ENCODE data around the gene ARMH4.

Gene ARMH4

DNA sequence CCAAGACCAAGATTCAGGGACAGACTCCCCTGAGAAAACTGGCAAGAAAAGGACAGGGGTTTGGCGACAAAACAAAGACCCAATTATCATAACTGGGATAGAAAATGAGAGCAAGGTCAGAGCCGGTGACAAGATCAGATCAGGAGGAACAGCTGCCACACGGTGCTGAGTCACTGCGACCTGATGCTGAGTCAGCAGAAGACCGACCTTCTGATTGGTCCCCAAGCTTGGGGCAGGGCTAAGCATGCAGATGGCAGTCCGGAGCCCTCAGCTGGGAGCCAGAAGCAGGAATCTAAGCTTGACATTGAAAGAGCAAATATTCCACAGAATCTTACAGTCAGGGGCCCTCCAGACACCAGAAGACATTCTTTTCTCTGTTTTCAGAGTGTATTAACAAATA is 19.1 kb upstream of the ARMH4 start:
- Histone ChIP-seq H3K9ac (ENCODE audit: low read depth, low read length) (no peak overlapping the region), H3K4me3 (ENCODE audit: low read depth, low read length) (peak overlapping the region; percentile 24), H3K4me1 (ENCODE audit: control insufficient read depth, insufficient read depth, low read length) (peaks cover 10% of the 10 kb centered on the region), H3K27me3 (ENCODE audit: control insufficient read depth, insufficient read depth, low read length) (no peaks in the 10 kb centered on the region), H3K36me3 (ENCODE audit: control insufficient read depth, insufficient read depth, low read length) (no peaks in the 10 kb centered on the region), H3K9me3 (ENCODE audit: control insufficient read depth, insufficient read depth, low read length) (no peaks in the 10 kb centered on the region)

DNA sequence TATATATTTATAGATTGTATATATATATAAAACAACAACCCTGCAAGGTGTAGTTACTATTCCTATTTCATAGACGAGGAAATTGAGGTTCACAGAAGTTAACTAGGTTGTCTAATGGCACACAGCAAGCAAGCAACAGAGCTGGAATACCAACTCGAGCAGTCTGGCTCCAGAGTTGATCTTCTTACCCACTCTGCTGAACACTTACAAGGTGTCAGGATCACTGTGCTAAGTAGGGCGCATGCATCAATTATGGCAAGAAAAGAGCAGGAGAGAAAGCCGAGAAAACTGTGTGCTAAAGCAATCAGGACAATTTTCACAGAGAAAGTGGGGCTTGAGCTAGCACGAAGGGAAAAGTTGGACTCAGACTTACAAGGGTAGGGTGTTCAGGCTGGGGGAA is 15.9 kb upstream of the ARMH4 start:
- H3K9ac ChIP-seq (ENCODE audit: low read depth, low read length), result no peak overlapping the region
- H3K27me3 ChIP-seq (ENCODE audit: control insufficient read depth, insufficient read depth, low read length), result no peaks in the 10 kb centered on the region
- H3K4me3 ChIP-seq (ENCODE audit: low read depth, low read length), result no peak overlapping the region
- H3K36me3 ChIP-seq (ENCODE audit: control insufficient read depth, insufficient read depth, low read length), result no peaks in the 10 kb centered on the region
- no peaks in the 10 kb centered on the region for H3K9me3 ChIP-seq (ENCODE audit: control insufficient read depth, insufficient read depth, low read length)
- peaks cover 10% of the 10 kb centered on the region for H3K4me1 ChIP-seq (ENCODE audit: control insufficient read depth, insufficient read depth, low read length)

DNA sequence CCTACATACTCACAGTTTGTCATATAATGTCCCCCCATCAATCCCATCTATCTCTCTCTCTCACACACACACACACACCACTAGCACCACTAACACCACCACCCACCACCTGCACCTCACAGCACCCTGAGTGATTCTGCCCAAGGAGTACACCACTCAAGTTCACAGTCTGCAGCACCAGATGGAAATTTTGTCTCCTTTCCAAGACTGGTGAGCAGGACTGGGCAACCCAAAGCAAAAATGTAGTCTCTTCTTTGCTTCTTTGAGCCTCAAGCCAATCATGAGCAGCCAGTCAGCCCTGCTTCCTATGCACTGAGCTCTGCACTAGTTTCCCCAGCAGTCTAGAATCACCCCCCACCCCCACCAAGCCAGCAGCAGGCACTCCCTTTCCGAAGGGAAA is 15.0 kb upstream of the ARMH4 start:
- H3K36me3 ChIP-seq (ENCODE audit: control insufficient read depth, insufficient read depth, low read length), result no peaks in the 10 kb centered on the region
- H3K27me3 ChIP-seq (ENCODE audit: control insufficient read depth, insufficient read depth, low read length), result no peaks in the 10 kb centered on the region
- no peak overlapping the region for H3K4me3 ChIP-seq (ENCODE audit: low read depth, low read length)
- no peak overlapping the region for H3K9ac ChIP-seq (ENCODE audit: low read depth, low read length)
- peaks cover 10% of the 10 kb centered on the region for H3K4me1 ChIP-seq (ENCODE audit: control insufficient read depth, insufficient read depth, low read length)
- no peaks in the 10 kb centered on the region for H3K9me3 ChIP-seq (ENCODE audit: control insufficient read depth, insufficient read depth, low read length)

DNA sequence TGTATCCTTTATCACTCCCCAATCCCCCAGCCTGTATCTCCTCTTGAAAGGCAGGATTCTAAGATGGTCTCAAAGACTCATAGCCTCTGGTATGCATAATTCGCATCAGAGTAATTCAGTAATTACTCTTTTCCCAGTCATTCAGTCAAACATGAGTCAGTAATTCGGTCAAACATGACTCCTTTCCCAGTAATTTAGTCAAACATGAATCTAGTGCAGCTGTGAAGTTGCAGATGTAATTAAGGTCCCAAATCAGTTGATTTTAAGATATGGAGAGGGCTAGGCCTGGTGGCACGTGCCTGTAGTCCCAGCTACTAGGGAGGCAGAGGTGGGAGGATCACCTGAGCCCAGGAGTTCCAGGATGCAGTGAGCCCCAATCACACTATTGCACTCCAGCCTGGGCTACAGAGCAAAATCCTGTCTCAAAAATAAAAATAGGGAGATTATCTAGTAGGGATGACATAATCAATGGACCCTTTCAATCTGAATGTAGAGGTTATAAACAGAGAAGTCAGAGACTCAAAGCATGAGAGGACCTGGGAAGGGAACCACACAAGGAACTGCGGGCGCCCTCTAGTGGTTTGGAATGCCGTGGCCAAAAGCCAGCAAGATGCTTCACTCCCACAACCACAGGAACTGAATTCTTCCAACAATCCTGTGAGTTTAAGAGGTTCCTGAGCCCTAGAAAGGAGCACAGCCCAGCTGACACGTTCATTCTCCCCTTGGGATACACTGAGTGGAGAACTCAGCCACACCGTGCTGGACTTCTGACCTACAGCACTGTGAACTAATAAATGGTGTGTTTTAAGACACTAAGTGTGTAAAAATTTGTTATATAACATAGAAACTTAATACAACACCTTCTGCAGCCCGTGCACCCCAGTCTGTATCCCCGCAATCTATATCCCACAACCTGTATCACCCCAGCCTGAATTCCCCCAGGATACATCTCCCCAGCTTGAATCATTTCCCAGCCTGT is 14.3 kb upstream of the ARMH4 start:
- Histone ChIP-seq H3K27me3 (ENCODE audit: control insufficient read depth, insufficient read depth, low read length) (no peaks in the 10 kb centered on the region), H3K36me3 (ENCODE audit: control insufficient read depth, insufficient read depth, low read length) (no peaks in the 10 kb centered on the region), H3K9ac (ENCODE audit: low read depth, low read length) (no peak overlapping the region), H3K4me1 (ENCODE audit: control insufficient read depth, insufficient read depth, low read length) (peaks cover 7% of the 10 kb centered on the region), H3K4me3 (ENCODE audit: low read depth, low read length) (no peak overlapping the region), H3K9me3 (ENCODE audit: control insufficient read depth, insufficient read depth, low read length) (no peaks in the 10 kb centered on the region)

DNA sequence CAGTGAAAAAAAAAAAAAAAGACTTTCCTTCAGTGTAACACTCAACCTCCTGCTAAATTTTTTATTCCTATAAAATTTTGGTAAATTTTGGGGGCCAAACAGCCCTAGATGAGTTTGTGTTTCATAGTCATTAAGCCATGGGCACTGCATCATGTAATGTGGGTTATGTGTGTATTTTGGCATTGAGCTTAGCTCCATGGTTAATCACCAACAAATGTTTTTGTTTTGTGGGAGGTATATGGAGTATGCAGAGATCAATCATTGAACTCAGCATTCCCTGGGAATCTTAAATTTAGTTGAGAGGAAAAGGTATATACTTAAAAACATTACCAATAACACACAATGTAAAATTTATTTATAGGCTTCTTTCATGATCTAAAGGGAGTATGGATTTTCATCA is 8.5 kb upstream of the ARMH4 start:
- Histone ChIP-seq H3K9me3 (ENCODE audit: control insufficient read depth, insufficient read depth, low read length) (no peaks in the 10 kb centered on the region), H3K27me3 (ENCODE audit: control insufficient read depth, insufficient read depth, low read length) (no peaks in the 10 kb centered on the region), H3K4me3 (ENCODE audit: low read depth, low read length) (no peak overlapping the region), H3K9ac (ENCODE audit: low read depth, low read length) (no peak overlapping the region), H3K4me1 (ENCODE audit: control insufficient read depth, insufficient read depth, low read length) (no peaks in the 10 kb centered on the region), H3K36me3 (ENCODE audit: control insufficient read depth, insufficient read depth, low read length) (no peaks in the 10 kb centered on the region)

DNA sequence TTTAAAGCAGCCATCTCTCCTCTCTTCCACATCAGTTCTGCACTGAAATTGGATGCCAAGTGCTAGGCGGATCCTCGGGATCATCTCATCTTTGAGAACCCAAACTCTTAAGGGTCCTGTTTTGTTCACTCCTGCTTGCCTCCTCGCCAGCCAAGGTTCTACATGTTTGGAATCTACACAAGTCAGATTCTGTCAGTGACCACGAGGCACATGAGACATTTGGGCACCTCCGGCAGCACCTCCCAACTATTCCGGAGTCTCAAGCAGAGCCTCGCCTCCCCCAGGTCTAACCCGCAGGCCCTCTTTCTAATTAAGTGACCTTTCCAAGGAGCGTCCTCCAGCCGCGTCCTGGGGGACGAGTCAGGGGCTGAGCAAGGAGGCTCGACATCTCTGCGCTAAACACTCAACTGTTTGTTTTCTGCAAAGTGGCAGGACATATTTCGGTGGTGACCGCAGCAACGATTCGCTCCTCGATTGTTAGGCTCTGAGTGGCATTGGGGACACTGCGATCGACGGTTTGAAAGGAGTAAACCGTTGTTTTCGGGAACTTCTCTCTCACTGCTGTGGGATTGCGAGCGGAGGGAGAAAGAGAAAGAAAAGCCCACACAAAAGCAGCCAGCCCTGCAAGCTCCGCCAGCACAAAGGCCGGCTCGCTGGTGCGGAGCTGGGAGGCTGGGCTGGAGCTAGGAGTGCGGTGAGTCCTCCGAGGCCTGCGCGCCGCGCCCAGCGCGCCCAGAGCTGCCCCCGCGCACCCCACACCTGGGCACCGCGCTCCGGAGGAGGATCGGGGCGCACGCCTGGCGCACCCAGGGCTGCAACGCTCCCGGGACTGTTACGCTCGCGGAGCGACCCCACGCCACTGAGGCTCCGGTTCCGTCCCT is 640 bp downstream of the ARMH4 start:
- no peaks in the 10 kb centered on the region for H3K9me3 ChIP-seq (ENCODE audit: control insufficient read depth, insufficient read depth, low read length)
- peak overlapping the region; percentile 82 for H3K4me3 ChIP-seq (ENCODE audit: low read depth, low read length)
- H3K36me3 ChIP-seq (ENCODE audit: control insufficient read depth, insufficient read depth, low read length), result no peaks in the 10 kb centered on the region
- H3K9ac ChIP-seq (ENCODE audit: low read depth, low read length), result peak overlapping the region; percentile 4
- peaks cover 39% of the 10 kb centered on the region for H3K27me3 ChIP-seq (ENCODE audit: control insufficient read depth, insufficient read depth, low read length)
- H3K4me1 ChIP-seq (ENCODE audit: control insufficient read depth, insufficient read depth, low read length), result peaks cover 8% of the 10 kb centered on the region

DNA sequence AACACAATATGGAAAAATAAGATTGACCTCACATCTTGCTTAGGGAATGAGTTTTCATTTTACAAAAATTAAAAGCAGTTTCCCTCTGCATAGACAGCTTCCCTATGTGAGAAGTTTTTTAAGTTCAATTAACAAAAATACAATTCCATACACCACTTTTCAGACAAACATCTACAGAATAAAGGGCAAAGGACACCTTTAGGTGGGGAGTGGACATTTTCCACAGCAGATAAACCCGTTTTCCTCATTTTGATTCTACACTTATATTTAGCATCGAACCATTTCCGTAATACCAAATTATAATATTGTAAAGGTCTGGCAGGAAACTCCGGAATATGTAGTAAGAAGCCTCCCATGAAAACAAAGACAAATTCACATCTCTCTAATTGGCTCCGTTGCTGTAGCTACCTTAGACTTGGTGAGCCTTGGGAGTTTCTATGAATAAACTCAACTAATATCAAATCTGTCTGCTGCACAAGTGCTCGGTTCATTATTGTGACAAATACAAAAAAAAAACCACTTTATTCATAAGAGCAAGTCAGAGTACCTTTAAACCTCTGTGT is 1.7 kb downstream of the ARMH4 start:
- H3K27me3 ChIP-seq (ENCODE audit: control insufficient read depth, insufficient read depth, low read length), result peaks cover 39% of the 10 kb centered on the region
- no peaks in the 10 kb centered on the region for H3K36me3 ChIP-seq (ENCODE audit: control insufficient read depth, insufficient read depth, low read length)
- no peaks in the 10 kb centered on the region for H3K9me3 ChIP-seq (ENCODE audit: control insufficient read depth, insufficient read depth, low read length)
- H3K4me3 ChIP-seq (ENCODE audit: low read depth, low read length), result peak overlapping the region; percentile 82
- H3K9ac ChIP-seq (ENCODE audit: low read depth, low read length), result no peak overlapping the region
- H3K4me1 ChIP-seq (ENCODE audit: control insufficient read depth, insufficient read depth, low read length), result peaks cover 8% of the 10 kb centered on the region

DNA sequence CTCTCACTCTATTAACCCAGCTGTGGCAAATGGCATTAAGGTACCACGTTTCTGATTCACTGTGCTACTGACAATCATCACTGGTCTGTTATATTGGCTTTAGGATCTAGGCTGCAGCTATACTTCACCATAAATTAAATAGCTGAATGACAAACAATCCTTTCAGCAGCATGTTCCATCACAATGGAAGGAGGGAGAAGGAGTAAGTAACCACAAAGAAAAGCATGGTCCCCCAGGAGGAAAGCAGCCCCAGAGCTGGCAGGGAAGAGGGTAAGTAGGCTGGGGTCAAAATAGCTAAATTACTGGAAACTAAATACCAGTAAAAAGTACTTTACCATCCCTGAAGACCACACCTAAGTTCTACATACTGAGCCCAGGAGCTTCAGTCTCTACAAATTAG is 2.8 kb downstream of the ARMH4 start:
- Histone ChIP-seq H3K27me3 (ENCODE audit: control insufficient read depth, insufficient read depth, low read length) (peaks cover 39% of the 10 kb centered on the region), H3K4me1 (ENCODE audit: control insufficient read depth, insufficient read depth, low read length) (peaks cover 8% of the 10 kb centered on the region), H3K9me3 (ENCODE audit: control insufficient read depth, insufficient read depth, low read length) (no peaks in the 10 kb centered on the region), H3K4me3 (ENCODE audit: low read depth, low read length) (no peak overlapping the region), H3K9ac (ENCODE audit: low read depth, low read length) (no peak overlapping the region), H3K36me3 (ENCODE audit: control insufficient read depth, insufficient read depth, low read length) (no peaks in the 10 kb centered on the region)

DNA sequence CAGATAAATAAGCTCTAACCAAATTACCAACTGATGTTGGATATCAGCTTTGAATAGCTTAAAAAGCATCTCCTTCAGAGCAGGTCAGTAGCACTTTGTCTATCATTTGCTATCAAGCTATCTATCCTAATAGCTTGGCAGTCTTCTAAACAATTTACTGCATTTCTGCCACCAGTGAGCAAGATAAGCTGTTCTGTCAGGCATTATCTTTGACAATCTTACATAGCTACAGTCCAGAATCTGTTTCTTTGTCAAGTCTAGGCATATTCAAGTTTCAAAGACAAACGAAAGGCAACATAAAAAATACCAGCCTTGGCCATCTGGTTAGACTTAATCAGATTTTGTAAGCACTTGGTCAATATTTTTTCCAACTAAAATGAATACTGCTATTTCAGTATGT is 5.6 kb downstream of the ARMH4 start:
- H3K4me1 ChIP-seq (ENCODE audit: control insufficient read depth, insufficient read depth, low read length), result peaks cover 4% of the 10 kb centered on the region
- H3K9me3 ChIP-seq (ENCODE audit: control insufficient read depth, insufficient read depth, low read length), result no peaks in the 10 kb centered on the region
- no peaks in the 10 kb centered on the region for H3K36me3 ChIP-seq (ENCODE audit: control insufficient read depth, insufficient read depth, low read length)
- no peak overlapping the region for H3K9ac ChIP-seq (ENCODE audit: low read depth, low read length)
- no peak overlapping the region for H3K4me3 ChIP-seq (ENCODE audit: low read depth, low read length)
- H3K27me3 ChIP-seq (ENCODE audit: control insufficient read depth, insufficient read depth, low read length), result peaks cover 23% of the 10 kb centered on the region

DNA sequence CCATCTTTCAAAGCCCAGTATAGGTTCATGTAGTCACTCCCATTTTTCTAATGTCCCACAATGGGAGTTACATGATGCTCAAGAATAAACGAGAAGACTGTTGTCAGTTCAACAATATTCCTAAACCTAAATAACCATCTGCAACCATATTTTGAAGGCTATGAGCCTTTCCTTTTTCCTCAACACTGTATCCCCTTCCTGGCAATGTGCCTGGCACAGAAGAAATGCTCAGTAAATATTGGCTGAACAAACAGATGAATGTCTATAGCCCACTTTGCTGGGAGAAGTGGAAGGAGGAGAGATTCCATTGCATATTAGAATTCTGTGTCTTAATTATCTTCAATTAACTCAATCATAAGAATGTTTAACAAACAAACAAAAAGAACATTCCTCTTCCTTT is 6.1 kb downstream of the ARMH4 start:
- no peaks in the 10 kb centered on the region for H3K9me3 ChIP-seq (ENCODE audit: control insufficient read depth, insufficient read depth, low read length)
- H3K4me3 ChIP-seq (ENCODE audit: low read depth, low read length), result no peak overlapping the region
- peaks cover 18% of the 10 kb centered on the region for H3K27me3 ChIP-seq (ENCODE audit: control insufficient read depth, insufficient read depth, low read length)
- H3K9ac ChIP-seq (ENCODE audit: low read depth, low read length), result no peak overlapping the region
- peaks cover 4% of the 10 kb centered on the region for H3K4me1 ChIP-seq (ENCODE audit: control insufficient read depth, insufficient read depth, low read length)
- no peaks in the 10 kb centered on the region for H3K36me3 ChIP-seq (ENCODE audit: control insufficient read depth, insufficient read depth, low read length)

DNA sequence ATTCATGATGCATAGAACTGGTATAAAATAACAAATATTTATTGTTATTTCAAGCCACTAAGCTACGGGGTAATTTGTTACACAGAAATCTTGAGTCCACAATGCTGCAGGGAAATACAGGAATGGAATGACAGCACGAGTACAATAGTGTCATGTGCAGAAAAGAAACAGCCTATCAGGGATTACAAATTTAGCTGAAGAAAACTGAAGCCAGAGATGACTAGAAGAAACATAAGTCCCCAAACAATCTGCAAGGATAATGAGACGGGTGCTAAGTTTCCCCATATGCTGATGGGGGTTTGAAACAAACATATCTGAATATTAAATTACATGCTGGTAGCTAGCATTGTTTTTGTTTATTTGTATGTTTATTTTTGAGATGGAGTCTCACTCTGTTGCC is 8.9 kb downstream of the ARMH4 start:
- Histone ChIP-seq H3K9ac (ENCODE audit: low read depth, low read length) (no peak overlapping the region), H3K9me3 (ENCODE audit: control insufficient read depth, insufficient read depth, low read length) (no peaks in the 10 kb centered on the region), H3K27me3 (ENCODE audit: control insufficient read depth, insufficient read depth, low read length) (no peaks in the 10 kb centered on the region), H3K4me3 (ENCODE audit: low read depth, low read length) (no peak overlapping the region), H3K36me3 (ENCODE audit: control insufficient read depth, insufficient read depth, low read length) (no peaks in the 10 kb centered on the region), H3K4me1 (ENCODE audit: control insufficient read depth, insufficient read depth, low read length) (peaks cover 3% of the 10 kb centered on the region)

All from iPS-15b (cell line).